Suprapubic skin (tissue), 4 donors: ENCODE data around the gene PPP2R2C.

Experiments used
- CTCF ChIP-seq, 2 donors: fragments of 200-600 bp in 1 of 2; fragments of 450-650 bp in 1 of 2; sonication (generic) in 1 of 2; IDR thresholded peaks; one replicate each; pipeline ENCODE4 v1.5.1; 2016 to 2019; ENCODE audit warnings: antibody characterized with exemption in 2 of 2, mild to moderate bottlenecking in 1 of 2, moderate library complexity in 1 of 2
- POLR2A ChIP-seq, 2 donors: fragments of 450-650 bp; IDR thresholded peaks; one replicate each; pipeline ENCODE4 v1.6.1; 2017; ENCODE audit warnings: antibody characterized with exemption in 2 of 2, mild to moderate bottlenecking in 2 of 2, moderate library complexity in 2 of 2
- POLR2AphosphoS5 ChIP-seq, 3 donors: sonication (generic); formaldehyde crosslinking; IDR thresholded peaks; one replicate each; pipeline ENCODE4 v1.6.1; 2017; ENCODE audit warnings: antibody characterized with exemption in 3 of 3

GRCh38 chr4:6430927-6431326 lies 41.5 kb downstream of the PPP2R2C start:
- TF ChIP-seq CTCF (IDR thresholded peaks at IDR 0.05) (no peak), POLR2A (IDR thresholded peaks at IDR 0.05) (no peak), POLR2AphosphoS5 (IDR thresholded peaks at IDR 0.05) (no peak)
